ENCODE data around the gene FAT2.
"Not testable (repeated sequence)": the region's sequence is repeated elsewhere in the genome, so short reads cannot be mapped to it uniquely, and the experiment has no call there.

Gene FAT2

GRCh38 chr5:151612689-151613427, 21.7 kb upstream of the FAT2 start:
- peak; percentile 11 to 51 for DNase-seq

GRCh38 chr5:151611127-151611775, 20.1 kb upstream of the FAT2 start:
- no peak for DNase-seq

- no peak for DNase-seq
Measured at GRCh38 chr5:151608522-151608921, 17.4 kb upstream of the FAT2 start.

DNA sequence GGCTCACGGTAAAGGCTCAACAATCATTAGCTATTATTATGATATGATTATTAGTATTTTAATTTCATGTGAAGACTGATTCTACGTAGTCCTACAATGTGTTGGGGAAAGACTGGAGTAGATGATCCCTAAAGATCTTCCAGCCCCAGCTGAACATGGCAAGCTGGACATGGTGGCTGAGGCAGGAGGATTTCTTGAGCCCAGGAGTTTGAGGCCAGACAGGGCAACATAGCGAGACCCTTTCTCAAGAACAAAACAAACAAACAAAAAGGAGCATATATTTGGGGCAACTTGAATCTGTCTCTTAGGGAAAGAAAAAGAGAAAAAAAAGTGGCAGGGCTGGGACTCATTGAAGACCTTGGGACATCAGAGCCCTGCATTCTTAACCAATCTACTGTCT, 16.2 kb upstream of the FAT2 start:
- DNase-seq = no peak

GRCh38 chr5:151605559-151605958, 14.4 kb upstream of the FAT2 start:
- DNase-seq = no peak

- DNase-seq = no peak
Measured at GRCh38 chr5:151602806-151603205, 11.7 kb upstream of the FAT2 start.

- DNase-seq = no peak
Measured at GRCh38 chr5:151601391-151601790, 10.3 kb upstream of the FAT2 start.

- no peak for DNase-seq
Measured at GRCh38 chr5:151600069-151600665, 9.0 kb upstream of the FAT2 start.

- no peak for DNase-seq
Measured at GRCh38 chr5:151598984-151599383, 7.9 kb upstream of the FAT2 start.

- no peak for DNase-seq
Measured at GRCh38 chr5:151598549-151598948, 7.4 kb upstream of the FAT2 start.

DNA sequence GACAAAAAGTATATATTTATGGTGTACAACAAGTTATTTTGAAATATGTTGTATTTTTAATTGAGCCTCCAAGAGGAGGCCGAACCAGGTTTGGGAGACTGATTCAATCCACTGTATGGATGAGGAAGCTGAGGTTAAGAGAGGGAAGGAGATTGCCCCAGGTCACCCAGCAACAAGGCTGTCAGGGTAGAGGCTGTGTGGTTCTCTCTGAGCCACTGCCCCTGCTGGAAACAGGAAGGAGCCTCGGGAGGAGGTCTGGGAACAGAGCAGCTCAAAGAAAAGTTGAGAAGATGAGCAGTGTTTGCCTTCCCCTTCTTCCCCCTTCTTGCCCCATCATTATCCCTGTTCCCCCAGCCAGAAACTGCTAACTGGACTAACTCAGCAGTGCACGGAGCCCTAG, 6.6 kb upstream of the FAT2 start:
- no peak for DNase-seq

GRCh38 chr5:151596828-151597539, 5.9 kb upstream of the FAT2 start:
- no peak for DNase-seq

DNA sequence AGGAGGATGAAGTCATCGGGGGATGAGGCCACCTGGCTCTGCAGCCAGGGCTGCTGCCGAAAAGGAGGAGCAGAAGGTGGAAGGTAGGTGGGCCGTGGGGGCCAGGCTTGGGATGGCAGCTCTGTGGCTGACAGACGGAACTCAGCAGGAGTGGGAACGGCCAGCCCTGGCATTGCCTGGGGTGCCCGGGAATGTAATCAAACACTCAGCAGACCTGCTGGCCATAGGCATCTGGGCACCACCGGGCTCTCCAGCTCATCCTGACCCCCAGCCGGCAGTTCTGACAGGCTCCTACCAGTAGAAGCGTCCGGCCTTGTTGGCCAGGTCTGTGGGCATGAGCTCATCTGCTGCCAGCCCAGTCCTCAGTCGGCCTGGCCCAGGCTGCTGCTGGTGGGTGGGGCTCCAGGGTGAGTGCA, 4.3 kb upstream of the FAT2 start:
- no peak for DNase-seq

- DNase-seq = no peak
Measured at GRCh38 chr5:151592855-151593408, 1.8 kb upstream of the FAT2 start.

GRCh38 chr5:151589878-151590570, 1.1 kb downstream of the FAT2 start:
- no peak for DNase-seq

DNA sequence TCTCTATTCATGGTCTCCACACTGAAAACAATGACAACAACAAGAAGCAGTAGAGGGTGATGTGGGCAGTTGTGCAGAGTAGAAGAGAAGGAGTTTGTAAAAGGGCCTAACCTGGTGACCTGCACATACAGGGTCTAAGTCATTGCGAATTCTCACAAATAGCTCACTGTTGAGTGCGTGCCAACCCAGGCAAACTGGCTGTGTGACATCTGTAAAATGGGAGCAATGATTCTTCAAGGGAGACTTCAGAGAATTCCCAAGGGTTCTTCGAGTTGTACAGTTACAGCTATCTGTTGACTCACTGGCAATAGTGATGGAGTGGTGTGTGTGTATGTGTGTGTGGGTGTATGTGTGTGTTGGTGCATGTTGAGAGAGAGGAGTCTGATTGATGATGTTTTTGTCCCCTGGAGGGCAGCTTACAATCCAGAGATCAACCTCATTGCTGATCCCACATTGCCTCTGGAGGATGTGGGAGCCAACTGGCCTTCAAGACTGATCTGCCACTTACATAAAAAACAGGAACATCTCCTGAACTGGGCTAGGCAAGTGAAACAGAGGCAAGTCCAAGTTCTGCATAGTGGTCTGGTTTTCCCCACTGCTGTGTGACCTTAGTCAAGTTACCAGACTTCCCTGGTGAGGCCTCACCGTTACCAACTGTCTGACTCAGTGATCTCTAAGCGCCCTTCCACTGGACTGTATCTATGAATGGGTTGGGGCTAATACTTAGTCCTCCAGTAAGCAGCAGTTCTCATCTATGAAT, 3.2 kb downstream of the FAT2 start:
- DNase-seq = no peak

GRCh38 chr5:151585970-151586369, 5.2 kb downstream of the FAT2 start:
- DNase-seq = no peak

GRCh38 chr5:151585344-151585743, 5.8 kb downstream of the FAT2 start:
- not testable (repeated sequence) for DNase-seq

DNA sequence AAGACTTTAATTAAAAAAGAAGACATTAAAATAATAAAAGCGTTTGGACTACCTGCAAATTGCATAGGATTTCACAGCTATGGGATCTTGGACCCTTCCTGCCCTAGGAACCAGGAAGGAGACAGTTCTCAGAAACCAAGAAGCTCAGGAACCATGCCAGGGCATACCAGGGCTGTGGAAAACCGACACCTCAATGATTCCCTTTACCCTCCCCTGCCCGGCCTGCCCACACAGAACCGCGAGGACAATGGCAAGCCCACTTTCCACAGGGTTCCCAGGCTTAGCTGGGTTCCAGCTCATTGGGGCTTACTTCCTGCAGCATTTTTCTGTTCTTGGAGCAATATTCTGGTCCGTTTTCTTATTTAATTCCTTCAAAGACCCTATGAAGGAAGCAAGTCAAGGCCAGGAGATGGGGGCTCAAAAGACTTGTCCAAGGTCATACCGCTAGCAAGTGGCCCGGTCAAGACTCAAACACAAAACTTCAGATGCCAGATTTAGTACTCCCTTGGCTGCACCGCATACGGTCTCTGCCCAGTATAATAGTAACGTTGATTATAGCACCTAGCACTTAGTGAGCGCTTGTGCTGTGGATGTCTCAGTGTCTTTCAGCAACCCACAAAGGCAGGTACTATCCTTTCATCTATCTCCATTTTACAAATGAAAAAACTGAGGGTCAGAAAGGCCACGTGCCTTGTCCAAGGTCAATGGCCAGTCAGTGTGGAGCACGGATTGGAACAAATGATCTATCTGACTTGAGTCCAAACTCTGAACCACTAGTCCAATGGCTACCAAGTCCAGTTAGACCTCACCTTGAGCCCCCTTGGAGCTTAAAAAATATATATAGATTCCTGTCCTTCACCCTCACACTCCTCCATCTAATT, 6.8 kb downstream of the FAT2 start:
- no peak for DNase-seq

DNA sequence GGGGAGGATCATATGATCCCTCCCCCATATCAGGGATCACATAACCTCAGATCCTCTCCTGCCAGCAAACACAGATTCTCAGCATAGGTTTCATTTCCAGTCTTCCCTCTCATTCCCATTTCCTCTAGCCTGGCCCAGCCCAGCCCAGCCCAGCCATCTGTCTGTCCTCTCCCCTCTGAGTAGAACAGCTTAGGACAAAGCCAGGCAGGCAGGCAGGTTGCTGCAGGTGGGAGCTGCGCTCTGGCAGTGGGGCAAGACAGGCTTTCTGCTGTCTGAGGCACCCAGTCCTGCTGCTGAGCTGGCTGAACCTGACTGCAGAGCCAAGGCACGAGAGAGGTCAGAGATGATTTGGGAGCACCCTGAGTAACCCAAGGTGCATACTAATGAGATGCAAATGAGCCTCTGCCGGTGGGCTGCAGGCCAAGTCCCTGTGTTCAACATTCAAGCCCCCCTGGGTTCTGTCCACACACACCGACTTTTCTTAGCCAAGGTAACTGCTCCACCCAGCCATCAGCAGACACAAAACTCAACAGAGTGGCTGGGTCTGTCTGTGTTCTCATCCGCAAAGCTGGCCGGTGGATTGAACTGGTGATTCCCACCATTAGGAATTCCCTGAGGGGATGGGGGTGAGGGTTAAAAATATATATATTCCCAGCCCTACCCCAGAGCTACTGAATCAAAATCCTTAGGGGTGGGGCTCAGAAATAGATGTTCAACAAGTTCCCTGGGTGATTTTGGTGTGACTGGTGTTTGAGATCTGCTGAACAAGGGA, 9.1 kb downstream of the FAT2 start:
- DNase-seq = no peak
